Measurements from ENCODE around the gene METTL1.

The METTL1 gene

GRCh38 chr12:57813971-57814772 lies 42.3 kb upstream of the METTL1 start:
- Histone ChIP-seq H2AFZ (ENCODE audit: low read depth, low read length) (no peak overlapping the region), H4K20me1 (ENCODE audit: insufficient read depth, low read length) (no peaks in the 10 kb centered on the region), H3K4me2 (ENCODE audit: insufficient read depth, low read length) (no peak overlapping the region), H3K4me1 (ENCODE audit: insufficient read depth, low read length) (no peaks in the 10 kb centered on the region), H3K9me3 (ENCODE audit: insufficient read depth, low read length, severe bottlenecking) (no peaks in the 10 kb centered on the region), H3K79me2 (ENCODE audit: insufficient read depth, low read length) (no peaks in the 10 kb centered on the region), H3K27ac (ENCODE audit: low read length) (no peak overlapping the region), H3K27me3 (ENCODE audit: insufficient read depth, low read length, poor library complexity) (no peaks in the 10 kb centered on the region), H3K36me3 (ENCODE audit: insufficient read depth, low read length) (no peaks in the 10 kb centered on the region), H3K9ac (ENCODE audit: low read depth, low read length) (no peak overlapping the region), H3K4me3 (ENCODE audit: low read depth in 1 of 2, low read length in 2 of 2) (no peak overlapping the region)
- ATAC-seq (ENCODE audit: insufficient read depth, low read depth) (no peak; the same call in 2 of the 3 replicates), DNase-seq (no peak)
- TF ChIP-seq CTCF (IDR thresholded peaks at IDR 0.05; ENCODE audit: borderline replicate concordance, extremely low read depth, low read length, poor library complexity, severe bottlenecking): no peak
- TF ChIP-seq EZH2 (IDR thresholded peaks at IDR 0.05; ENCODE audit: borderline replicate concordance, low read depth, low read length, severe bottlenecking): no peak

- H3K79me2 ChIP-seq (ENCODE audit: insufficient read depth, low read length): no peaks in the 10 kb centered on the region
- no peaks in the 10 kb centered on the region for H3K4me1 ChIP-seq (ENCODE audit: insufficient read depth, low read length)
- no peak overlapping the region for H3K9ac ChIP-seq (ENCODE audit: low read depth, low read length)
- H3K9me3 ChIP-seq (ENCODE audit: insufficient read depth, low read length, severe bottlenecking): no peaks in the 10 kb centered on the region
- no peak for ATAC-seq (ENCODE audit: insufficient read depth, low read depth)
- no peak overlapping the region for H2AFZ ChIP-seq (ENCODE audit: low read depth, low read length)
- H3K27me3 ChIP-seq (ENCODE audit: insufficient read depth, low read length, poor library complexity): no peaks in the 10 kb centered on the region
- no peak overlapping the region for H3K4me3 ChIP-seq (ENCODE audit: low read depth in 1 of 2, low read length in 2 of 2)
- no peak overlapping the region for H3K4me2 ChIP-seq (ENCODE audit: insufficient read depth, low read length)
- DNase-seq: no peak
- no peaks in the 10 kb centered on the region for H3K36me3 ChIP-seq (ENCODE audit: insufficient read depth, low read length)
- H3K27ac ChIP-seq (ENCODE audit: low read length): no peak overlapping the region
- H4K20me1 ChIP-seq (ENCODE audit: insufficient read depth, low read length): no peaks in the 10 kb centered on the region
- TF ChIP-seq CTCF (IDR thresholded peaks at IDR 0.05; ENCODE audit: borderline replicate concordance, extremely low read depth, low read length, poor library complexity, severe bottlenecking) (no peak), EZH2 (IDR thresholded peaks at IDR 0.05; ENCODE audit: borderline replicate concordance, low read depth, low read length, severe bottlenecking) (no peak)
Measured at GRCh38 chr12:57813111-57813970, 41.4 kb upstream of the METTL1 start.

DNA sequence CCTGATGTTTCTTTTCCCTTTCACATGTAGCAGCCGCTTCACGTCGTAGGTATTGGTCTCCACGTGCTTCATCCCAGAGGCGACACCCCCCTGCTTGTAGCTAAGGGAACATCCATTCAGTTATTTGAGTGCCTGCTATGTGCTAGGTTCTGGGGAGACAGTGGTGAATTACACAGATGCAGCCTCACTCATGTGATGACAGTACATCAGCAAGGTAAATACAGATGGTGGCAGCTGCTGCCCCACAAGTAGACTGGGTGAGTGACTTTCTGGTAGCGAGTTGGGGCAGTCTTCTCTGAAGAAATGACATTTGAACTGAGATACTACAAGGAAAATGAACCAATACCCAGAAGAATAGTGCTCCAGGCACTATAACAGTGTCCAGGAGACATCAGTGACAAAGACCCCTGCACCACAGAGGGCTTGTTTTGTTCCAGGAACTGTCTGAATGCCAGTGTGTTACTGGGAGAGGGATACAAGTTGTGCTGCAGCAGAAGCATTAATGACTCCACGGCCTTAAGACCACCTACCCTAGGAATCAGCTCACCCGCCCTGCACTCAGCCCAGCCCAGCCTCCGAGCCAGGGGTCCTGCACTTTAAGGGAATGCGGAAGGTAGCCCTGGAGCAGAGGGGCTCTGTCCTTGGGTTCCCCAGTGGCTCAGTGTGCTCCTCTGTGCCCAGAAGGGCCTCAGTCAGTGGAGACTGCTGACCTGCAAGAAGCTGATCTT lies 39.3 kb upstream of the METTL1 start:
- H3K27ac ChIP-seq (ENCODE audit: low read length): no peak overlapping the region
- H3K4me3 ChIP-seq (ENCODE audit: low read depth in 1 of 2, low read length in 2 of 2): no peak overlapping the region
- ATAC-seq (ENCODE audit: insufficient read depth, low read depth): no peak
- no peak overlapping the region for H3K4me2 ChIP-seq (ENCODE audit: insufficient read depth, low read length)
- TF ChIP-seq CTCF (IDR thresholded peaks at IDR 0.05; ENCODE audit: borderline replicate concordance, extremely low read depth, low read length, poor library complexity, severe bottlenecking) (no peak), EZH2 (IDR thresholded peaks at IDR 0.05; ENCODE audit: borderline replicate concordance, low read depth, low read length, severe bottlenecking) (no peak)
- H3K27me3 ChIP-seq (ENCODE audit: insufficient read depth, low read length, poor library complexity): no peaks in the 10 kb centered on the region
- H3K79me2 ChIP-seq (ENCODE audit: insufficient read depth, low read length): no peaks in the 10 kb centered on the region
- peaks cover 5% of the 10 kb centered on the region; the same call in 1 of the 2 replicates for H3K36me3 ChIP-seq (ENCODE audit: insufficient read depth, low read length)
- no peak overlapping the region for H2AFZ ChIP-seq (ENCODE audit: low read depth, low read length)
- no peaks in the 10 kb centered on the region for H3K9me3 ChIP-seq (ENCODE audit: insufficient read depth, low read length, severe bottlenecking)
- H4K20me1 ChIP-seq (ENCODE audit: insufficient read depth, low read length): no peaks in the 10 kb centered on the region
- DNase-seq: no peak
- no peak overlapping the region for H3K9ac ChIP-seq (ENCODE audit: low read depth, low read length)
- no peaks in the 10 kb centered on the region for H3K4me1 ChIP-seq (ENCODE audit: insufficient read depth, low read length)
